ENCODE data around the gene MAP3K14.

Gene MAP3K14

DNA sequence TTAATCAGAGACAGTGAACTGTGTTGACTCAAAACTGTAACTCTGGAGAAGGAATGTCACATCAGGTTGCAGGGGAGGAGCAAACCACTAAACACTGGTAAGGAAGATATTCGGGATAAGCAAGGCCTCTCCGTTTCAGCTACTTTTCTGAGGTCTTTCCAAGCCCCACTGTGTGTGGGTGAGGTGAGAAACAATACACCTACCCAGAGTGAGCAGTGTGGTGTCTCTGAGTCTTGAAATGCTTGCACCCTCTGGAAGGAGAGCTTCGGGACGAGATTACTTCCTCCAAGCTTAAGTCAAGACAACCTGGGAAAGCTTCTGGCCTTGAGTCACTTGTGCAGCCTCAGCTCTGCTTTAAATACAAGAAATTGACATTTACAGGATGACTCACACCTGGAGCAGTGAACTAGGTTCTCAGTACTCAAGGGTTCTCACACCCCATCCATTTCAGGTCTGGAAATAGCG lies 2.5 kb upstream of the MAP3K14 start:
- peaks cover 32% of the 10 kb centered on the region for H3F3A ChIP-seq (ENCODE audit: insufficient read depth, low read length)
- TF ChIP-seq, protein P1, sequence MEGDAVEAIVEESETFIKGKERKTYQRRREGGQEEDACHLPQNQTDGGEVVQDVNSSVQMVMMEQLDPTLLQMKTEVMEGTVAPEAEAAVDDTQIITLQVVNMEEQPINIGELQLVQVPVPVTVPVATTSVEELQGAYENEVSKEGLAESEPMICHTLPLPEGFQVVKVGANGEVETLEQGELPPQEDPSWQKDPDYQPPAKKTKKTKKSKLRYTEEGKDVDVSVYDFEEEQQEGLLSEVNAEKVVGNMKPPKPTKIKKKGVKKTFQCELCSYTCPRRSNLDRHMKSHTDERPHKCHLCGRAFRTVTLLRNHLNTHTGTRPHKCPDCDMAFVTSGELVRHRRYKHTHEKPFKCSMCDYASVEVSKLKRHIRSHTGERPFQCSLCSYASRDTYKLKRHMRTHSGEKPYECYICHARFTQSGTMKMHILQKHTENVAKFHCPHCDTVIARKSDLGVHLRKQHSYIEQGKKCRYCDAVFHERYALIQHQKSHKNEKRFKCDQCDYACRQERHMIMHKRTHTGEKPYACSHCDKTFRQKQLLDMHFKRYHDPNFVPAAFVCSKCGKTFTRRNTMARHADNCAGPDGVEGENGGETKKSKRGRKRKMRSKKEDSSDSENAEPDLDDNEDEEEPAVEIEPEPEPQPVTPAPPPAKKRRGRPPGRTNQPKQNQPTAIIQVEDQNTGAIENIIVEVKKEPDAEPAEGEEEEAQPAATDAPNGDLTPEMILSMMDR (IDR thresholded peaks at IDR 0.05; ENCODE audit: low read length) = no peak
- no peak for TF ChIP-seq EZH2phosphoT487 (IDR thresholded peaks at IDR 0.05; ENCODE audit: low read length)
- TF ChIP-seq EZH2 (optimal IDR thresholded peaks at IDR 0.05; ENCODE audit: low read depth, low read length) = no peak
- H2AFZ ChIP-seq (ENCODE audit: low read length) = no peak overlapping the region
- no peaks in the 10 kb centered on the region for H4K20me1 ChIP-seq (ENCODE audit: insufficient read depth, low read length)
- no peak overlapping the region for H3K4me2 ChIP-seq (ENCODE audit: low read depth, low read length)
- DNase-seq = no peak
- no peak overlapping the region for H3K9ac ChIP-seq (ENCODE audit: low read length)
- H3K9me2 ChIP-seq (replicated peaks; ENCODE audit: insufficient read depth, low read length) = no peaks in the 10 kb centered on the region
- H3K4me3 ChIP-seq (ENCODE audit: low read length) = no peak overlapping the region
- H3K79me2 ChIP-seq (ENCODE audit: low read length) = peaks cover 22% of the 10 kb centered on the region
- H3K9me3 ChIP-seq (replicated peaks; ENCODE audit: insufficient read depth, low read length) = no peaks in the 10 kb centered on the region
- no peaks in the 10 kb centered on the region for H3K27me3 ChIP-seq (replicated peaks; ENCODE audit: insufficient read depth, low read length)
- H3K36me3 ChIP-seq (replicated peaks; ENCODE audit: insufficient read depth, low read length) = no peaks in the 10 kb centered on the region
- no peak overlapping the region for H3K27ac ChIP-seq (ENCODE audit: low read length)
- H3K4me1 ChIP-seq (ENCODE audit: low read length) = peaks cover 31% of the 10 kb centered on the region

DNA sequence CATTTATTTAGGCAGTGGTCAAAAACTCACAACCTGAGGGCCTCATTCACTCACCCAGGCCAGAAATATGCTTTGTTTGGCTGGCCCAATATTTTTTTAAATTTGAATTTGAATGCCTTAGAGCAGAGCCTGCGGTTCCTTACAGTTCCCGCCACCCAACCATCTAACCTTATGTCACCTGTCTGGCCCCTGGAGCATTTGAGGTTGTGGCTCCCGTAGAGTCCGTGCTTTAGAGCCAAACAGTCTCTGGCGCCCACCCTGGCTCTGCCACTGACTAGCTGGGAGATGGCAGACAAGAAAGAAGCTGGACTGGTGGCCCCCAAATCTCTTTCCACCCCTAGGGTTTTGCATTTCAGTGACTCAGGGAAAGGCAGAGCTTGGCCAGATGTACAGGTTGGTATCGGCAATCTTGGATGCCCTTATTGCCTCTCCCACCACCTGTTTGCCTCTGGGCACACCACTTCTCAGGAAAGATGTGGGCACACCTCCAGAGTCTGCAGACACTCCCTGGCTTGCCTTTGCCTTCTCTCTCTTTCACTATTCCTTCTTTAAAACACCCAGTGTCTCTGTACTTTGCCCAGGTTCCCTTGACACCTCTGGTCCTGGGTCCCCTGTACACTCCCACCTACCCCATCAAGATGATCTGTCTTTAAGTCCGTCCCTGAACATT lies 1.9 kb upstream of the MAP3K14 start:
- no peak for DNase-seq
- Histone ChIP-seq H3K27me3 (replicated peaks; ENCODE audit: insufficient read depth, low read length) (no peaks in the 10 kb centered on the region), H3F3A (ENCODE audit: insufficient read depth, low read length) (peaks cover 35% of the 10 kb centered on the region), H3K4me2 (ENCODE audit: low read depth, low read length) (peak overlapping the region; percentile 81; the same call in 1 of the 2 replicates), H3K9me2 (replicated peaks; ENCODE audit: insufficient read depth, low read length) (no peaks in the 10 kb centered on the region), H3K79me2 (ENCODE audit: low read length) (peaks cover 28% of the 10 kb centered on the region), H3K9ac (ENCODE audit: low read length) (no peak overlapping the region), H3K4me1 (ENCODE audit: low read length) (peaks cover 37% of the 10 kb centered on the region), H2AFZ (ENCODE audit: low read length) (no peak overlapping the region), H3K27ac (ENCODE audit: low read length) (no peak overlapping the region), H4K20me1 (ENCODE audit: insufficient read depth, low read length) (no peaks in the 10 kb centered on the region), H3K9me3 (replicated peaks; ENCODE audit: insufficient read depth, low read length) (no peaks in the 10 kb centered on the region), H3K36me3 (replicated peaks; ENCODE audit: insufficient read depth, low read length) (no peaks in the 10 kb centered on the region), H3K4me3 (ENCODE audit: low read length) (no peak overlapping the region)
- TF ChIP-seq EZH2phosphoT487 (IDR thresholded peaks at IDR 0.05; ENCODE audit: low read length) = no peak
- TF ChIP-seq, protein P1 (IDR thresholded peaks at IDR 0.05; ENCODE audit: low read length) = no peak
- TF ChIP-seq EZH2 (optimal IDR thresholded peaks at IDR 0.05; ENCODE audit: low read depth, low read length) = no peak

DNA sequence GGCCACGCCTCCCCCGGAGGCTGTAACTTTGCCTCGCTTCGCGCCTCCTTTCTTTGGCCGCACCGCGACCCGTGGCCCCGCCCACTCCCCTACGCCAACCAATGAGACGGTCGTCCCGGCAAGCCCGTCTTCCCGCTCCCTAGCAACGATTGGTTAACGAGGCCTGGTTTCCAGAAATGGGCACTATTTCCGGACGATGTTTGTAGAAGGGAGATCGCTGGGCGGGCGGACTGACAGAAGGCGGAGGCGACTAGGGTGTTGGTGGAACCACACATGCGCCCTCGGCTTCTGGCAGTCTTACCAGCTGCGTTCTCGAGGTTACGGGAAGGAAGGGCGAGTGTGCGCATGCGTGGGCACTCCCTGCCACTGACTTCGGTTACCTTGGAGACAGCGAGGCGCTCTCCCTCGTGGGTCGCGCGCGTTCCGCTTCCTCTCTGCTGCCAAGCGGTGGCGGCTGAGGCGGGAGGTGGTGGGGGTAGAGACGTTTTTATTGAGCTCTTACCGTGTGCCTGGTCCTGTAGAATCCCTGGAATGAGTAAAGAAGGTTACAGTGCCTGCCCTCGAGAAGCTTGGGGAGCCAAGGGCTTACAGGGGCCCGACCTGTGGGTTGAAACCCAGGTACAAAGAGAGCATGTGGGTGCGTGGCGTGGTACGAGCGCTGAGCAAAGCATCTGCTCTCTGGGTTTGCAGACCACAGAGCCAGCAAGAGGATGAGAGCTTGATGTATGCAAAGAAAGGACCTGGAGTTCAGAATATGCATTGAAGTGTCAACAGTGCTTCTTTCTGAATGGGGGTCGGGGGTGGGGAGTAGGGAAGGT lies 500 bp upstream of the MAP3K14 start:
- Histone ChIP-seq H3K4me1 (ENCODE audit: low read length) (peaks cover 51% of the 10 kb centered on the region), H4K20me1 (ENCODE audit: insufficient read depth, low read length) (no peaks in the 10 kb centered on the region), H3K27ac (ENCODE audit: low read length) (peak overlapping the region; percentile 82)

More for the DNA sequence above, 500 bp upstream of the MAP3K14 start:
- Histone ChIP-seq H3K79me2 (ENCODE audit: low read length) (peaks cover 41% of the 10 kb centered on the region), H3K4me2 (ENCODE audit: low read depth, low read length) (peak overlapping the region; percentile 81), H3K9ac (ENCODE audit: low read length) (peak overlapping the region; percentile 73), H2AFZ (ENCODE audit: low read length) (peak overlapping the region; percentile 66), H3K4me3 (ENCODE audit: low read length) (peak overlapping the region; percentile 72), H3F3A (ENCODE audit: insufficient read depth, low read length) (peaks cover 49% of the 10 kb centered on the region), H3K27me3 (replicated peaks; ENCODE audit: insufficient read depth, low read length) (no peaks in the 10 kb centered on the region), H3K9me2 (replicated peaks; ENCODE audit: insufficient read depth, low read length) (no peaks in the 10 kb centered on the region), H3K9me3 (replicated peaks; ENCODE audit: insufficient read depth, low read length) (no peaks in the 10 kb centered on the region), H3K36me3 (replicated peaks; ENCODE audit: insufficient read depth, low read length) (no peaks in the 10 kb centered on the region)
- peak; percentile 100 for DNase-seq
- TF ChIP-seq, protein P1 (IDR thresholded peaks at IDR 0.05; ENCODE audit: low read length) = no peak
- no peak for TF ChIP-seq EZH2phosphoT487 (IDR thresholded peaks at IDR 0.05; ENCODE audit: low read length)
- no peak for TF ChIP-seq EZH2 (optimal IDR thresholded peaks at IDR 0.05; ENCODE audit: low read depth, low read length)

All from MM.1S (cell line).